Measurements from ENCODE around the gene XYLT1.

GRCh38 chr16:17377360-17378324 is 93.1 kb downstream of the XYLT1 start:
- TF ChIP-seq CTCF (IDR thresholded peaks at IDR 0.05) (no peak), YY1 (IDR thresholded peaks at IDR 0.05; ENCODE audit: low read depth) (no peak), POLR2AphosphoS5 (IDR thresholded peaks at IDR 0.05; ENCODE audit: low read depth, low read length) (no peak), NRF1 (IDR thresholded peaks at IDR 0.05; ENCODE audit: low read depth, low read length) (no peak), EZH2phosphoT487 (IDR thresholded peaks at IDR 0.05; ENCODE audit: borderline replicate concordance, low read depth) (no peak), USF2 (IDR thresholded peaks at IDR 0.05; ENCODE audit: borderline replicate concordance, low read depth, low read length) (no peak), TCF12 (IDR thresholded peaks at IDR 0.05) (no peak), RCOR1 (IDR thresholded peaks at IDR 0.05; ENCODE audit: low read length) (no peak), MAX (IDR thresholded peaks at IDR 0.05; ENCODE audit: low read depth) (no peak), FOXM1 (IDR thresholded peaks at IDR 0.05; ENCODE audit: low read depth) (no peak), JUND (IDR thresholded peaks at IDR 0.05) (no peak), RXRA (IDR thresholded peaks at IDR 0.05; ENCODE audit: borderline replicate concordance, low read depth) (no peak), EP300 (IDR thresholded peaks at IDR 0.05; ENCODE audit: borderline replicate concordance in 1 of 2, low read depth in 1 of 2, low read length in 1 of 2) (no peak)

Data from SK-N-SH (cell line).